Measurements from ENCODE around the gene GYPC.

Gene GYPC

GRCh38 chr2:126664639-126665038 lies 8.7 kb downstream of the GYPC start:
- peaks cover 19% of the 10 kb centered on the region for H4K20me1 ChIP-seq (ENCODE audit: insufficient read depth, low read length)
- H3K4me3 ChIP-seq (ENCODE audit: low read length), result peak overlapping the region; percentile 49
- TF ChIP-seq CTCF (IDR thresholded peaks at IDR 0.05; ENCODE audit: low read depth, low read length), result no peak
- TF ChIP-seq EZH2phosphoT487 (IDR thresholded peaks at IDR 0.05; ENCODE audit: low read depth), result no peak
- H3K79me2 ChIP-seq (ENCODE audit: low read length), result peaks cover 91% of the 10 kb centered on the region
- peaks cover 18% of the 10 kb centered on the region for H3K36me3 ChIP-seq (replicated peaks; ENCODE audit: low read depth, low read length)
- peaks cover 33% of the 10 kb centered on the region for H3K4me1 ChIP-seq (ENCODE audit: low read length)
- no peaks in the 10 kb centered on the region for H3K27me3 ChIP-seq (ENCODE audit: low read depth, low read length)
- peak overlapping the region; percentile 71 for H3K27ac ChIP-seq (ENCODE audit: low read length)
- H3K9me3 ChIP-seq (ENCODE audit: insufficient read depth, low read length), result no peaks in the 10 kb centered on the region
- peak overlapping the region; percentile 78 for H3K4me2 ChIP-seq (ENCODE audit: low read length)
- no peak overlapping the region for H2AFZ ChIP-seq (ENCODE audit: low read depth, low read length)
- peak overlapping the region; percentile 48; the same call in 1 of the 2 replicates for H3K9ac ChIP-seq (ENCODE audit: low read length)

- Histone ChIP-seq H3K4me3 (ENCODE audit: low read length) (no peak overlapping the region), H2AFZ (ENCODE audit: low read depth, low read length) (no peak overlapping the region), H3K9ac (ENCODE audit: low read length) (no peak overlapping the region), H3K27ac (ENCODE audit: low read length) (no peak overlapping the region), H3K36me3 (replicated peaks; ENCODE audit: low read depth, low read length) (peaks cover 18% of the 10 kb centered on the region), H3K4me2 (ENCODE audit: low read length) (no peak overlapping the region), H3K79me2 (ENCODE audit: low read length) (peaks cover 90% of the 10 kb centered on the region), H4K20me1 (ENCODE audit: insufficient read depth, low read length) (peaks cover 24% of the 10 kb centered on the region), H3K4me1 (ENCODE audit: low read length) (peaks cover 33% of the 10 kb centered on the region), H3K9me3 (ENCODE audit: insufficient read depth, low read length) (no peaks in the 10 kb centered on the region), H3K27me3 (ENCODE audit: low read depth, low read length) (no peaks in the 10 kb centered on the region)
- TF ChIP-seq CTCF (IDR thresholded peaks at IDR 0.05; ENCODE audit: low read depth, low read length) (no peak), EZH2phosphoT487 (IDR thresholded peaks at IDR 0.05; ENCODE audit: low read depth) (no peak)
These were observed 9.5 kb downstream of the GYPC start for GRCh38 chr2:126665483-126665882.

- TF ChIP-seq EZH2phosphoT487 (IDR thresholded peaks at IDR 0.05; ENCODE audit: low read depth) (no peak), CTCF (IDR thresholded peaks at IDR 0.05; ENCODE audit: low read depth, low read length) (no peak)
- H2AFZ ChIP-seq (ENCODE audit: low read depth, low read length), result no peak overlapping the region
- no peaks in the 10 kb centered on the region for H3K27me3 ChIP-seq (ENCODE audit: low read depth, low read length)
- peaks cover 28% of the 10 kb centered on the region for H4K20me1 ChIP-seq (ENCODE audit: insufficient read depth, low read length)
- no peak overlapping the region for H3K4me2 ChIP-seq (ENCODE audit: low read length)
- H3K4me3 ChIP-seq (ENCODE audit: low read length), result no peak overlapping the region
- H3K9me3 ChIP-seq (ENCODE audit: insufficient read depth, low read length), result no peaks in the 10 kb centered on the region
- H3K36me3 ChIP-seq (replicated peaks; ENCODE audit: low read depth, low read length), result peaks cover 26% of the 10 kb centered on the region
- H3K9ac ChIP-seq (ENCODE audit: low read length), result no peak overlapping the region
- H3K4me1 ChIP-seq (ENCODE audit: low read length), result peaks cover 31% of the 10 kb centered on the region
- peaks cover 73% of the 10 kb centered on the region for H3K79me2 ChIP-seq (ENCODE audit: low read length)
- H3K27ac ChIP-seq (ENCODE audit: low read length), result no peak overlapping the region
These were observed 12.3 kb downstream of the GYPC start for GRCh38 chr2:126668254-126668653.

GRCh38 chr2:126669772-126670171 lies 13.8 kb downstream of the GYPC start:
- no peak for TF ChIP-seq CTCF (IDR thresholded peaks at IDR 0.05; ENCODE audit: low read depth, low read length)
- no peak for TF ChIP-seq EZH2phosphoT487 (IDR thresholded peaks at IDR 0.05; ENCODE audit: low read depth)

More at GRCh38 chr2:126669772-126670171, 13.8 kb downstream of the GYPC start:
- H3K27me3 ChIP-seq (ENCODE audit: low read depth, low read length), result no peaks in the 10 kb centered on the region
- no peak overlapping the region for H2AFZ ChIP-seq (ENCODE audit: low read depth, low read length)
- peaks cover 37% of the 10 kb centered on the region for H3K36me3 ChIP-seq (replicated peaks; ENCODE audit: low read depth, low read length)
- no peak overlapping the region for H3K4me2 ChIP-seq (ENCODE audit: low read length)
- H3K4me1 ChIP-seq (ENCODE audit: low read length), result peaks cover 16% of the 10 kb centered on the region
- peaks cover 28% of the 10 kb centered on the region for H4K20me1 ChIP-seq (ENCODE audit: insufficient read depth, low read length)
- H3K79me2 ChIP-seq (ENCODE audit: low read length), result peaks cover 60% of the 10 kb centered on the region
- H3K27ac ChIP-seq (ENCODE audit: low read length), result no peak overlapping the region
- no peak overlapping the region for H3K9ac ChIP-seq (ENCODE audit: low read length)
- no peak overlapping the region for H3K4me3 ChIP-seq (ENCODE audit: low read length)
- no peaks in the 10 kb centered on the region for H3K9me3 ChIP-seq (ENCODE audit: insufficient read depth, low read length)
